ENCODE measurements around the gene SS18L1. TPM values are rescaled to one million over a fixed set of nuclear protein-coding genes. Genes with fewer than 3 reads are reported as not detected.
A peak's percentile ranks its signal among the peaks of the same experiment; 100 is the strongest.

SS18L1 gene
- total RNA-seq, 5 donors from 2014 or later (not counting 1 experiment from before 2014, with no cell fraction given): 14.6 to 23.6 (median 19.4) TPM

DNA sequence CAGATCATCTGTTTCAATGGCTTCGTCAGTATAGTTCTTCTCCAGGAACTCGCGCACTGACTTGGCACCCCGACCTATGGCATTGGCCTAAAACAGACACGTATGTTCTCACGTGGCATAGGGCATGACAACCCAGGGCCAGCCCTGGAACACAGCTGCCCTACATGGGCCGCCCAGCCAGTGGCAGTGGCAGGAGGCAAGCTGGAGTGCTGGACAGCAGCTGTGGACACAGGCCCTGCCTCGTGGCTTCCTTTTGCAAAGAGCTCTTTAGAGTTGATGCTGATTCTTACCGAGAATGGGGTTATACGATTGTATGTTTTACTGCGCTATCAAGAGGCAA lies 5.4 kb upstream of the SS18L1 start:
- H3K36me3 ChIP-seq (ENCODE audit: control insufficient read depth in 2 of 2, extremely low read depth in 1 of 2, insufficient read depth in 1 of 2, low read length in 1 of 2): peaks cover 9 to 70% of the 10 kb centered on the region in 2 donors
- CTCF ChIA-PET: interaction anchor here (0.7 to 4.1 kb wide), 4 partner anchors 11 to 127 kb away, joined by 3 to 15 read pairs (median 6); no protein-coding TSS in a partner anchor
- no peak overlapping the region for H3K4me3 ChIP-seq (ENCODE audit: control insufficient read depth in 1 of 2, extremely low read depth in 1 of 2, low read length in 1 of 2)
- H3K4me1 Mint-ChIP-seq: peaks cover 39 to 45% (median 42%) of the 10 kb centered on the region in 3 donors
- peaks cover 14 to 37% of the 10 kb centered on the region in 2 experiments for H3K4me1 ChIP-seq (ENCODE audit: control insufficient read depth in 1 of 2, extremely low read depth in 1 of 2, insufficient read depth in 2 of 2, low read length in 2 of 2)
- ATAC-seq (replicated peaks in 1 of 4): no peak
- WGBS (ENCODE audit: insufficient coverage): 87% methylated on average over 11 of the region's 11 CpGs
- H3K36me3 Mint-ChIP-seq: peaks cover 29% of the 10 kb centered on the region
- no peak overlapping the region for H3K4me3 Mint-ChIP-seq
- H3K27me3 ChIP-seq (replicated peaks in 1 of 2; ENCODE audit: control insufficient read depth in 2 of 2, extremely low read depth in 1 of 2, insufficient read depth in 2 of 2, low read length in 1 of 2): no peaks in the 10 kb centered on the region
- DNase-seq: no peak
- POLR2A ChIA-PET: interaction anchor here in 1 of 2 donors (0.7 kb wide), 1 partner anchor 14 kb away, joined by 5 read pairs; no protein-coding TSS in a partner anchor
- no peak overlapping the region for H3K27ac ChIP-seq (ENCODE audit: low read length)
- H3K9me3 ChIP-seq: no peaks in the 10 kb centered on the region
- no peaks in the 10 kb centered on the region for H3K27me3 Mint-ChIP-seq
- no peaks in the 10 kb centered on the region for H3K9me3 Mint-ChIP-seq
- peak overlapping the region; percentile 6 to 36 for H3K27ac Mint-ChIP-seq

- Mint-ChIP-seq H3K36me3 (peaks cover 29% of the 10 kb centered on the region), H3K4me1 (peaks cover 39 to 44% (median 42%) of the 10 kb centered on the region in 3 donors), H3K9me3 (no peaks in the 10 kb centered on the region), H3K27me3 (no peaks in the 10 kb centered on the region), H3K27ac (no peak overlapping the region), H3K4me3 (no peak overlapping the region)
- Histone ChIP-seq H3K9me3 (no peaks in the 10 kb centered on the region), H3K4me3 (ENCODE audit: control insufficient read depth in 1 of 2, extremely low read depth in 1 of 2, low read length in 1 of 2) (no peak overlapping the region), H3K27me3 (replicated peaks in 1 of 2; ENCODE audit: control insufficient read depth in 2 of 2, extremely low read depth in 1 of 2, insufficient read depth in 2 of 2, low read length in 1 of 2) (no peaks in the 10 kb centered on the region), H3K4me1 (ENCODE audit: control insufficient read depth in 1 of 2, extremely low read depth in 1 of 2, insufficient read depth in 2 of 2, low read length in 2 of 2) (peaks cover 14 to 29% of the 10 kb centered on the region in 2 experiments), H3K27ac (ENCODE audit: low read length) (no peak overlapping the region), H3K36me3 (ENCODE audit: control insufficient read depth in 2 of 2, extremely low read depth in 1 of 2, insufficient read depth in 1 of 2, low read length in 1 of 2) (peaks cover 6 to 63% of the 10 kb centered on the region in 2 donors)
- POLR2A ChIA-PET: interaction anchor here in 1 of 2 donors (0.6 kb wide), 1 partner anchor 248 kb away, joined by 4 read pairs; the partner anchor contains the start of gene RPS21
- CTCF ChIA-PET: interaction anchor here (0.9 to 1.5 kb wide), 2 partner anchors 12 to 21 kb away, joined by 3 read pairs; no protein-coding TSS in a partner anchor
- no peak for DNase-seq
- no peak for ATAC-seq (replicated peaks in 1 of 4)
- 93% methylated on average over 10 of the region's 10 CpGs for WGBS (ENCODE audit: insufficient coverage)
These were observed 4.7 kb upstream of the SS18L1 start for GRCh38 chr20:62138912-62139311.

GRCh38 chr20:62139636-62140035 lies 3.9 kb upstream of the SS18L1 start:
- ChIA-PET POLR2A (interaction anchor here in 1 of 2 donors (0.5 kb wide), 1 partner anchor 15 kb away, joined by 4 read pairs; no protein-coding TSS in a partner anchor), CTCF (no interaction called here)
- DNase-seq (no peak), ATAC-seq (replicated peaks in 1 of 4) (no peak)
- H3K36me3 Mint-ChIP-seq: peaks cover 29% of the 10 kb centered on the region
- WGBS (ENCODE audit: insufficient coverage): 95% methylated on average over 11 of the region's 13 CpGs
- no peaks in the 10 kb centered on the region for H3K27me3 Mint-ChIP-seq
- Histone ChIP-seq H3K36me3 (ENCODE audit: control insufficient read depth in 2 of 2, extremely low read depth in 1 of 2, insufficient read depth in 1 of 2, low read length in 1 of 2) (peaks cover 6 to 57% of the 10 kb centered on the region in 2 donors), H3K27me3 (replicated peaks in 1 of 2; ENCODE audit: control insufficient read depth in 2 of 2, extremely low read depth in 1 of 2, insufficient read depth in 2 of 2, low read length in 1 of 2) (no peaks in the 10 kb centered on the region), H3K4me1 (ENCODE audit: control insufficient read depth in 1 of 2, extremely low read depth in 1 of 2, insufficient read depth in 2 of 2, low read length in 2 of 2) (peaks cover 17 to 34% of the 10 kb centered on the region in 2 experiments), H3K9me3 (no peaks in the 10 kb centered on the region), H3K4me3 (ENCODE audit: control insufficient read depth in 1 of 2, extremely low read depth in 1 of 2, low read length in 1 of 2) (no peak overlapping the region), H3K27ac (ENCODE audit: low read length) (no peak overlapping the region)
- no peaks in the 10 kb centered on the region for H3K9me3 Mint-ChIP-seq
- no peak overlapping the region for H3K4me3 Mint-ChIP-seq
- H3K27ac Mint-ChIP-seq: peak overlapping the region; percentile 36 to 64
- H3K4me1 Mint-ChIP-seq: peaks cover 40 to 45% (median 45%) of the 10 kb centered on the region in 3 donors

- no peak for DNase-seq
- peak overlapping the region; percentile 39 to 52 for H3K4me3 ChIP-seq (ENCODE audit: control insufficient read depth in 1 of 2, extremely low read depth in 1 of 2, low read length in 1 of 2)
- peaks cover 6 to 43% of the 10 kb centered on the region in 2 donors for H3K36me3 ChIP-seq (ENCODE audit: control insufficient read depth in 2 of 2, extremely low read depth in 1 of 2, insufficient read depth in 1 of 2, low read length in 1 of 2)
- POLR2A ChIA-PET: interaction anchor here (0.7 to 1.0 kb wide), 2 partner anchors 74 to 75 kb away, joined by 3 to 4 read pairs; partner anchors contain the start of gene TAF4 (in 1 of the 2)
- CTCF ChIA-PET: interaction anchor here in 1 of 2 donors (1.1 kb wide), 1 partner anchor 130 kb away, joined by 7 read pairs; no protein-coding TSS in a partner anchor
- peak overlapping the region; percentile 85 to 90 for H3K27ac Mint-ChIP-seq
- peak overlapping the region; percentile 84 to 89 (median 87) for H3K4me3 Mint-ChIP-seq
- H3K9me3 ChIP-seq: no peaks in the 10 kb centered on the region
- H3K4me1 ChIP-seq (ENCODE audit: control insufficient read depth in 1 of 2, extremely low read depth in 1 of 2, insufficient read depth in 2 of 2, low read length in 2 of 2): peaks cover 19 to 47% of the 10 kb centered on the region in 2 experiments
- peaks cover 29% of the 10 kb centered on the region for H3K36me3 Mint-ChIP-seq
- peak overlapping the region; percentile 2 for H3K27ac ChIP-seq (ENCODE audit: low read length)
- no peaks in the 10 kb centered on the region for H3K27me3 ChIP-seq (replicated peaks in 1 of 2; ENCODE audit: control insufficient read depth in 2 of 2, extremely low read depth in 1 of 2, insufficient read depth in 2 of 2, low read length in 1 of 2)
- no peak for ATAC-seq (replicated peaks in 1 of 4)
- H3K9me3 Mint-ChIP-seq: no peaks in the 10 kb centered on the region
- H3K4me1 Mint-ChIP-seq: peaks cover 54 to 59% (median 58%) of the 10 kb centered on the region in 3 donors
- WGBS (ENCODE audit: insufficient coverage): 20% methylated on average over 2 of the region's 7 CpGs
- H3K27me3 Mint-ChIP-seq: no peaks in the 10 kb centered on the region
These were observed 2.5 kb upstream of the SS18L1 start for GRCh38 chr20:62141043-62141396.

- H3K9me3 Mint-ChIP-seq: no peaks in the 10 kb centered on the region
- H3K27me3 Mint-ChIP-seq: no peaks in the 10 kb centered on the region
- H3K4me1 Mint-ChIP-seq: peaks cover 58 to 65% (median 59%) of the 10 kb centered on the region in 3 donors
- peak overlapping the region; percentile 2 for H3K27ac ChIP-seq (ENCODE audit: low read length)
- DNase-seq: peak in 29 of 35 experiments; percentile 11 to 57 (median 35)
- H3K4me3 ChIP-seq (ENCODE audit: control insufficient read depth in 1 of 2, extremely low read depth in 1 of 2, low read length in 1 of 2): peak overlapping the region; percentile 52 to 82
- no peaks in the 10 kb centered on the region for H3K9me3 ChIP-seq
- H3K27ac Mint-ChIP-seq: peak overlapping the region; percentile 85 to 90
- H3K36me3 Mint-ChIP-seq: peaks cover 29% of the 10 kb centered on the region
- 13% methylated on average over 5 of the region's 14 CpGs for WGBS (ENCODE audit: insufficient coverage)
- peaks cover 6 to 37% of the 10 kb centered on the region in 2 donors for H3K36me3 ChIP-seq (ENCODE audit: control insufficient read depth in 2 of 2, extremely low read depth in 1 of 2, insufficient read depth in 1 of 2, low read length in 1 of 2)
- no peaks in the 10 kb centered on the region for H3K27me3 ChIP-seq (replicated peaks in 1 of 2; ENCODE audit: control insufficient read depth in 2 of 2, extremely low read depth in 1 of 2, insufficient read depth in 2 of 2, low read length in 1 of 2)
- ChIA-PET CTCF (interaction anchor here in 1 of 2 donors (1.1 kb wide), 1 partner anchor 131 kb away, joined by 7 read pairs; no protein-coding TSS in a partner anchor), POLR2A (interaction anchor here (0.7 to 1.0 kb wide), 2 partner anchors 75 kb away, joined by 3 to 4 read pairs; partner anchors contain the start of gene TAF4 (in 1 of the 2))
- peak in 1 of 4 experiments; percentile 8 for ATAC-seq (replicated peaks in 1 of 4)
- peak overlapping the region; percentile 84 to 89 (median 87) for H3K4me3 Mint-ChIP-seq
- peaks cover 19 to 52% of the 10 kb centered on the region in 2 experiments for H3K4me1 ChIP-seq (ENCODE audit: control insufficient read depth in 1 of 2, extremely low read depth in 1 of 2, insufficient read depth in 2 of 2, low read length in 2 of 2)
These were observed 1.9 kb upstream of the SS18L1 start for GRCh38 chr20:62141397-62142251.

Measured in T-cell (primary cell).